Measurements from ENCODE around the gene KDM7A.

GRCh38 chr7:140054751-140055150, 122.0 kb downstream of the KDM7A start:
- TF ChIP-seq, protein P1, sequence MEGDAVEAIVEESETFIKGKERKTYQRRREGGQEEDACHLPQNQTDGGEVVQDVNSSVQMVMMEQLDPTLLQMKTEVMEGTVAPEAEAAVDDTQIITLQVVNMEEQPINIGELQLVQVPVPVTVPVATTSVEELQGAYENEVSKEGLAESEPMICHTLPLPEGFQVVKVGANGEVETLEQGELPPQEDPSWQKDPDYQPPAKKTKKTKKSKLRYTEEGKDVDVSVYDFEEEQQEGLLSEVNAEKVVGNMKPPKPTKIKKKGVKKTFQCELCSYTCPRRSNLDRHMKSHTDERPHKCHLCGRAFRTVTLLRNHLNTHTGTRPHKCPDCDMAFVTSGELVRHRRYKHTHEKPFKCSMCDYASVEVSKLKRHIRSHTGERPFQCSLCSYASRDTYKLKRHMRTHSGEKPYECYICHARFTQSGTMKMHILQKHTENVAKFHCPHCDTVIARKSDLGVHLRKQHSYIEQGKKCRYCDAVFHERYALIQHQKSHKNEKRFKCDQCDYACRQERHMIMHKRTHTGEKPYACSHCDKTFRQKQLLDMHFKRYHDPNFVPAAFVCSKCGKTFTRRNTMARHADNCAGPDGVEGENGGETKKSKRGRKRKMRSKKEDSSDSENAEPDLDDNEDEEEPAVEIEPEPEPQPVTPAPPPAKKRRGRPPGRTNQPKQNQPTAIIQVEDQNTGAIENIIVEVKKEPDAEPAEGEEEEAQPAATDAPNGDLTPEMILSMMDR (IDR thresholded peaks at IDR 0.05 in 8 of 11, conservative IDR thresholded peaks at IDR 0.05 in 3 of 11): no peak
- no peak for TF ChIP-seq POLR2A (IDR thresholded peaks at IDR 0.05)

Data from spleen (tissue), 7 donors.